Neutrophil (primary cell): ENCODE measurements around the gene MME.

Experiments
- H3K27ac ChIP-seq: fragments of 200-600 bp; sonication (generic); 2 replicates; pipeline ENCODE4 v1.5.1; 2016; ENCODE audit warnings: mild to moderate bottlenecking, moderate library complexity
- H3K27me3 ChIP-seq: fragments of 200-600 bp; sonication (generic); 2 replicates; pipeline ENCODE4 v1.6.0; 2016; ENCODE audit warnings: mild to moderate bottlenecking
- H3K36me3 ChIP-seq: fragments of 200-600 bp; sonication (generic); 2 replicates; pipeline ENCODE4 v1.5.1; 2017
- H3K4me1 ChIP-seq, 2 experiments: fragments of 200-600 bp in 1 of 2; sonication (generic) in 1 of 2; 1 replicate in 1 of 2; 2 replicates in 1 of 2; pipeline versions ENCODE4 v1.5.1 to v1.6.1; 2013 to 2016; ENCODE audit warnings: low read depth in 1 of 2, low read length in 1 of 2, mild to moderate bottlenecking in 1 of 2, moderate library complexity in 1 of 2; ENCODE audit not compliant: control insufficient read depth in 1 of 2, insufficient read depth in 1 of 2
- H3K4me3 ChIP-seq, 2 experiments: fragments of 200-600 bp in 1 of 2; sonication (generic) in 1 of 2; 1 replicate in 1 of 2; 2 replicates in 1 of 2; pipeline ENCODE4 v1.5.1; 2013 to 2016; ENCODE audit warnings: low read depth in 1 of 2, low read length in 1 of 2, mild to moderate bottlenecking in 1 of 2, moderate library complexity in 1 of 2
- H3K9me3 ChIP-seq: fragments of 200-600 bp; sonication (generic); 2 replicates; pipeline ENCODE4 v1.5.1; 2016
- CTCF ChIP-seq: fragments of 200-600 bp; sonication (generic); IDR thresholded peaks from 2 replicates; pipeline ENCODE4 v1.5.1; 2016; ENCODE audit warnings: antibody characterized with exemption

Gene MME

GRCh38 chr3:155179966-155180757 is 100.0 kb downstream of the MME start:
- Histone ChIP-seq H3K36me3 (peaks cover 84% of the 10 kb centered on the region), H3K9me3 (no peaks in the 10 kb centered on the region), H3K27me3 (no peaks in the 10 kb centered on the region), H3K27ac (no peak overlapping the region), H3K4me1 (peaks cover 10 to 13% of the 10 kb centered on the region in 2 experiments), H3K4me3 (no peak overlapping the region)
- no peak for TF ChIP-seq CTCF

- Histone ChIP-seq H3K4me1 (peaks cover 10 to 13% of the 10 kb centered on the region in 2 experiments), H3K9me3 (no peaks in the 10 kb centered on the region), H3K27ac (no peak overlapping the region), H3K4me3 (no peak overlapping the region), H3K36me3 (peaks cover 69% of the 10 kb centered on the region), H3K27me3 (no peaks in the 10 kb centered on the region)
- no peak for TF ChIP-seq CTCF
Measured at GRCh38 chr3:155182467-155182866, 102.3 kb downstream of the MME start.

- no peak overlapping the region for H3K4me3 ChIP-seq
- no peak for TF ChIP-seq CTCF
- H3K36me3 ChIP-seq, result peaks cover 56% of the 10 kb centered on the region
- H3K27ac ChIP-seq, result peak overlapping the region; percentile 47
- no peaks in the 10 kb centered on the region for H3K27me3 ChIP-seq
- H3K9me3 ChIP-seq, result no peaks in the 10 kb centered on the region
- peaks cover 5 to 6% of the 10 kb centered on the region in 2 experiments for H3K4me1 ChIP-seq
Measured at GRCh38 chr3:155184011-155184410, 103.9 kb downstream of the MME start.

- Histone ChIP-seq H3K4me1 (no peaks in the 10 kb centered on the region), H3K27me3 (no peaks in the 10 kb centered on the region), H3K36me3 (peaks cover 42% of the 10 kb centered on the region), H3K27ac (peak overlapping the region; percentile 12), H3K4me3 (no peak overlapping the region), H3K9me3 (no peaks in the 10 kb centered on the region)
- no peak for TF ChIP-seq CTCF
Measured at GRCh38 chr3:155185631-155186071, 105.5 kb downstream of the MME start.

GRCh38 chr3:155188031-155188430 is 107.9 kb downstream of the MME start:
- TF ChIP-seq CTCF, result no peak
- no peak overlapping the region for H3K27ac ChIP-seq
- H3K4me1 ChIP-seq, result no peaks in the 10 kb centered on the region
- no peaks in the 10 kb centered on the region for H3K9me3 ChIP-seq
- H3K36me3 ChIP-seq, result peaks cover 20% of the 10 kb centered on the region
- H3K27me3 ChIP-seq, result no peaks in the 10 kb centered on the region
- H3K4me3 ChIP-seq, result no peak overlapping the region
